ENCODE data around the gene MMS19. TPM values are rescaled to one million over a fixed set of nuclear protein-coding genes. Genes with fewer than 3 reads are reported as not detected.
"Not testable (repeated sequence)": the region's sequence is repeated elsewhere in the genome, so short reads cannot be mapped to it uniquely, and the experiment has no call there.

The MMS19 gene
- total RNA-seq, 2 donors from 2014 or later: 38.9 to 42.3 TPM

GRCh38 chr10:97531401-97531986, 33.3 kb upstream of the MMS19 start:
- intact Hi-C loops (cut with DNase I, micrococcal nuclease): no loop called here
- no peak for ATAC-seq
- DNase-seq: no peak

GRCh38 chr10:97529685-97530465, 31.7 kb upstream of the MMS19 start:
- intact Hi-C loops (cut with DNase I, micrococcal nuclease): no loop called here
- ATAC-seq (no peak), DNase-seq (no peak)

GRCh38 chr10:97528876-97529275, 30.7 kb upstream of the MMS19 start:
- ATAC-seq; intact Hi-C loops (cut with DNase I, micrococcal nuclease); DNase-seq: not testable (repeated sequence)

- intact Hi-C loops (cut with DNase I, micrococcal nuclease): no loop called here
- DNase-seq: no peak
- no peak for ATAC-seq
Observed at GRCh38 chr10:97525683-97526110, 27.5 kb upstream of the MMS19 start.

DNA sequence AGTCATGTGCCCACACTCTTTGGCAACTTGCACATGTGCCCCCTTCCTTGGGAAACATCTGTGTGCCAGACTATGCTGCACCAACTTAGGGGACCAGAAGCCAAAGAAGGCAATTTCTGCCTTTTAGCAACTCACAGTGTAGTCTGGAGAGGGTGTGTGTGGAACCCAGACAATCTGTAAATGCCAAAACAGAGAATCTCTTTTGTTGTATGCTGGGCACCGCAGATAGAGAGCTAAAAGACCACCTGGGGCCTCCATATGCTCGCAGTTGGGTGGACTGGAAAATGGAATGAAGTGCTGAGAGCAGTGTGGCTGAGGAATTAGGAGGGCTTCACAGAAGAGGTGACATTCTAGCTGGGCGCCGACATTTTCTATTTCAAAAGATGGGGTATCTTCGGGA, 26.9 kb upstream of the MMS19 start:
- ATAC-seq (no peak), DNase-seq (no peak)
- intact Hi-C loops (cut with DNase I, micrococcal nuclease): no loop called here

DNA sequence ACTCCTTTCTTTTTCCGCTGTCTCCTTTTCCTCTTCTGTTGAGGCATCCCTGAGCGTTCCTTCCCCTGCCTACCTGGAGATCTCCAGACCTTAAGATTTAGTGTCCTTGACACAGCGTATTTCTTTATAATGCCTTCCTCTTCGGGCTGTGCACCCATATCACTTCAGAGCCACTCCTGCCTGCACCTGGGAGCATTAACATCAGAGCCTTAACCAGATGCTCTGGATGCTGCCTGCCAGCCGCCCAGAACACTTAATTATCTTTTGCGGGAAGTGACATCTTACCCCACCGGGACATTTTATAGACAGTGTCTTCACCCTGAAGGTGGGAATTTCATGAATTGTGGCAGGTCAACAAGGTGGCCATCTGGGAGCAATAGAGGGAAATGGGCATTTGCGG, 24.7 kb upstream of the MMS19 start:
- ATAC-seq (no peak), DNase-seq (no peak)
- intact Hi-C loops (cut with DNase I, micrococcal nuclease): no loop called here

- intact Hi-C loops (cut with DNase I, micrococcal nuclease): no loop called here
- no peak for DNase-seq
- ATAC-seq: no peak
Observed at GRCh38 chr10:97522071-97522470, 23.8 kb upstream of the MMS19 start.

DNA sequence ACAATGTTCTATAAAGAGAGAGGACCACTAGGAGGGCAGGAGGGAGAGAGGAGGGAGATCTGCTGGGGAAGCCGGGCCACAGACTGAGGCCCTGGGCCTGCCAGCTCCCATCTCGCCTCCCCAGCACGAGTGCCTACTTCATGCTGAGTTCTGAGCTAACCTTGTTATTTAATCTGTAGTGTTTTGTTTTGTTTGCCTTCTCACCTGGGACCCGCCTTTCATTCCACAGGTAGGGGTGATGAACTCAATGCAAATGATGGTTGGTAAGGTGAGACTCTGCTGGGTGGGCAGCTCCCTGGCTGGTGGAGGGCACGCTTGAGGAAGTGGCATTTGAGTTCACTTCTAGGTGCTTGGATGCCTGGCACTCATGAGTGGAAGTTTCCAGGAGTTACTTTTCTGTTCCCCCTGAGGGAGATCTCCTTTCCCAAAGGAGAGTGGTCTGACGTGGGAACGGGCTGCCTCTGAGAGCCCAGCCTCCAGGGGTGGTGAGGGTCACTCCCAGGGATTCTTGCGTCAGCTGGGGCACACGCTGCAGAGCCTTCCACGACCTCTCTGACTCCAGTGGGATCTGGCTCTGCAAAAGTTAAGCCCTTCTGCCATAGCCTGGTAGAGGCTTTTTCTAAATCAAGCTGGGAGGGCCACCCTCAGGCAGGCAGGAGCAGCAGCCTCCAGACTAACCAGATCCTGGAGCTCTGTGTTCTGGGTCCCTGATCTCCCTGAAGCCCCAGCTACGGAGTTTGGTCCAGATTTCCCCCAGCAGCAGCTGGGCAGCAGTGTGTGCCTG, 22.9 kb upstream of the MMS19 start:
- DNase-seq (no peak), ATAC-seq (no peak)
- intact Hi-C loops (cut with DNase I, micrococcal nuclease): no loop called here

DNA sequence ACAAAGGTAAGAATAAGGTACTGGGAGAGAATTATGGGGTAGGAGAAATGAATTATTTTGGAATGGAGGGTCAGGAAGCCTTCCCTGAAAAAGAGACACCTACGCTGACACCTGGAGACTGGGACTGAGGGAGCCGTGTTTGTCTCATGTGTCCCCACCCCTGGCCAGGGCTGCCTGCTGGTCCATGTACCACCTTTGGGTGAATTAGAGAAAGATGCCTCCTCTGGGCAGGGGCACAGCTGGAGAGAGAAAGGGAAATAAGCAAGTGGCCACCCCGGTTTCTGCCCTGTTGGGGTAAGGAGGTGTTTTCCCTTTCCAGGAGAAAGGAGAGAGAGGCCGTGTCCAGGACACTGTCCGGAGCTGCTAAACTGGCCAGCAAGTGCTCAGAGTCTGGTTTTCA, 22.3 kb upstream of the MMS19 start:
- intact Hi-C loops (cut with DNase I, micrococcal nuclease): no loop called here

GRCh38 chr10:97519342-97519741, 21.1 kb upstream of the MMS19 start:
- intact Hi-C loops (cut with DNase I, micrococcal nuclease): no loop called here
- DNase-seq (no peak), ATAC-seq (no peak)

More for the DNA sequence above, 22.3 kb upstream of the MMS19 start:
- DNase-seq: no peak
- ATAC-seq: no peak

GRCh38 chr10:97518301-97519043, 20.2 kb upstream of the MMS19 start:
- no peak for ATAC-seq

GRCh38 chr10:97517778-97518300, 19.6 kb upstream of the MMS19 start:
- ATAC-seq: no peak
- DNase-seq: no peak
- intact Hi-C loops (cut with DNase I, micrococcal nuclease): no loop called here

More at GRCh38 chr10:97518301-97519043, 20.2 kb upstream of the MMS19 start:
- intact Hi-C loops (cut with DNase I, micrococcal nuclease): no loop called here
- no peak for DNase-seq

- DNase-seq (no peak), ATAC-seq (no peak)
- intact Hi-C loops (cut with DNase I, micrococcal nuclease): no loop called here
Observed at GRCh38 chr10:97517096-97517750, 19.0 kb upstream of the MMS19 start.

DNA sequence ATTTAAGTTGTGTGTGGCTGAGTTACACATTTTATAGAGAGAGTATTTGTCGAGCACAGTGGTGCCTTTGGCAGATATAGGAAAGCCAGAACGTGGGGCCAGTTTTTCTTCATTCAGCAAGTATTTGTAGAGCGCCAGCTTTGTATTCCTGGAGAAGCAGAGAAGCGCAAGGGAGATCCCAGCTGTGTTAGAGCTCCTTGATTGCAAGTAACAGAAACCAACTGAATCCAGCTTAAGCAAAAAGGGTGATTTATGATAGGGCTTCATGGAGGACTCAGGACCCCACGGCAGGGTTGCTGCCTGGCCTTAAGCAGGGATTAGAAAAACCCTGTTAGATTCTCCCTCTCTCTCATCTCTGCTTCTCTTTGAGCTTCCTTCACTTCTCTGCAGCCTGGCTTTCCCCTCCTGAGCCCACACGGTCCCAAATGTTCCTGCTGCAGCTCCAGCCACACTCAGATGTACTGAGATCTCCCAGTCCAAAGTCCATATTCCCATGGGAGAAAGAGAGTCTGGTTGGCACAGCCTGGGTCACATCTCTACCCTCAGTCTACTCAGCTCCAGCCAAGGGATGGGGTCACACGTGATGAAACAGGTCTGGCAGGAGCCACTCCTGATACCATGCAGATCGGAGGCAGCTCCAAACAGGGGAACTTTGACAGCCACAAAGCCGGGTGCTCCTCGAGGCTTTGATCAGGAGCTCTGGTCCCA, 17.2 kb upstream of the MMS19 start:
- intact Hi-C loops (cut with DNase I, micrococcal nuclease): no loop called here
- no peak for DNase-seq
- no peak for ATAC-seq

DNA sequence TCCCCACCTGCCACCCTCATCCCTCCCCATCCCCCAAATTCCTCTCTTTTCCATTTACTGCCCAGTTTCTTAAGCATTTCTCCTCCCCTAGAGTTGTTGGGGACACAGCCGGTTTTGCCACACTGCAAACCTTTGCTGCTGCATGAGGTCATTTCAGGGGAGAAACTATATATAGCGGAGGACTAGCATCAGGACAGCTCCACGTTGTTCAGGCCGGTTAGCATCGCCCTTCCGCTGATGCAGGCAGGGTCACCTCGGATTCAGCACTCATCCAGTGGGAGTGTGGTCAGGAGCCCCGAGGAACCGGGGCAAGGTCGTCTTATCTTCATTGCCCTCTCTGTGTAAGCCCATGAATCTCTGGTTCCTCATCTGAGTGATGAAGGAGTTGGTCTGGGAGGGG, 16.1 kb upstream of the MMS19 start:
- DNase-seq: no peak
- intact Hi-C loops (cut with DNase I, micrococcal nuclease): no loop called here
- ATAC-seq: no peak

GRCh38 chr10:97512993-97513392, 14.8 kb upstream of the MMS19 start:
- no peak for DNase-seq
- intact Hi-C loops (cut with DNase I, micrococcal nuclease): no loop called here

GRCh38 chr10:97511711-97512440, 13.7 kb upstream of the MMS19 start:
- ATAC-seq: no peak
- intact Hi-C loops (cut with DNase I, micrococcal nuclease): no loop called here
- DNase-seq: no peak

More at GRCh38 chr10:97512993-97513392, 14.8 kb upstream of the MMS19 start:
- ATAC-seq: no peak
